Right forelimb (tissue), 1 donor: ENCODE results near the gene CA5A.
"Not testable (repeated sequence)": the region's sequence is repeated elsewhere in the genome, so short reads cannot be mapped to it uniquely, and the experiment has no call there.

Experiments used
- DNase-seq: peaks from one replicate; pipeline ENCODE4 v3.0.0-alpha.2; 2018

The CA5A gene

DNA sequence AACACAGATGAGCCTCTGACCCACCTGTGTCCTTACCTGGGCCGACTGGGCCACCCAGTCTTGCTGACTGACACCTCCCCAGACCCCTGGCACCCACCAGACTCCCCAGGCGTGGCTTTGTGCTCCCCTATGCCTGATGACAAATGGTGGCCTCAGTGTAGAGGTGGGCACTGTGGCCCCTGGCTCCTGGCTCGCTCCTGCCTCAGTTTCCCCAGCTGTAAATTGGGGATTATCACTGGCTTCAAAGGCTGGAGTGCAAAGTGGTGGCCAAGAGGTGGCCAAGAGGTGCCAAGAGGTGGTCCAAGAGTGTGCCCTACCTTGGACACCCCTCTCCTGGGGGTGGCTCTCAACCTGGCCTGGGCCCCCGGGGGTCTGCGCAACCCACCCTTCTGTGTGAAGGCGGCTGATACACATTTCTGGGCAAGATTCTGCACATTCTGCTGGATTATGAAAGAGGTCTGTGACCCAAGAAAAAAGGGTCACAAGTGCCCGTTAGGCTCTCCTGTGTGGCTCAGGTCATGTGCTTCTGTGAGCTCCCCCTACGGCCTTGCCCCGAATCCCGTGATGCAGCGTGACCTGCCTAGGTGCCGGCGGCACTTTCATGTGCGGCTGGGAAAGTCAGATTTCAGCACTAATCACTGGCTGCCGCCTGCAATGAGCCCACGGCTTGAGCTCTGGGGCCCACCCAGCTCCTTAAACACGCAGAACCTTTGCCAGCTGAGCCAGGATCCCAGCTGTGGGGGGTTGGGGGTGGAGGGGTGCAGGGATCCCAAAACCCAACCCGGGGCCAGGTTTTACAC lies 74.8 kb downstream of the CA5A start:
- not testable (repeated sequence) for DNase-seq

GRCh38 chr16:87860553-87861299 lies 75.6 kb downstream of the CA5A start:
- DNase-seq: no peak

- not testable (repeated sequence) for DNase-seq
These were observed 78.0 kb downstream of the CA5A start for GRCh38 chr16:87858151-87858993.

DNA sequence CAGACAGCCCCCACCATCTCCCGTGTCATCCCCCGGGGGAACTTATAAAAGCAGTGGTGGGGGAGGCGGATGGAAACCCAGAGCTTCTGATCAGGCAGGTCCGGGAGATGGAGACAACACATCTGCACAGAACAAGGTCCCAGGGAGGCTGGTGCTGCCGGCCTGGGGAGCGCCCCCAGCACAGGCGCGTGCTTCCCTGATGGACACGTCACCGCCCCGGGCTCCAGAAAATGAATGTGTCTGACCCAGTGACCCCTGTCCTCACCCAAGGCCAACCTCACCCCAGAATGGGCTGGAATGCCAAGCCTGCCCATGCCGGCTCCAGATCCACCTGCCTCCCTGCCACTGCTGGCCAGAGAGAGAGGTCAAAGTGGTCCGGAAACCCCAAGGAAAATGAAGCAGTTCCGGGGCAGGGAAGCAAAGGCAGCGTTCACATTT lies 79.5 kb downstream of the CA5A start:
- no peak for DNase-seq

- no peak for DNase-seq
These were observed 80.2 kb downstream of the CA5A start for GRCh38 chr16:87855852-87856715.

DNA sequence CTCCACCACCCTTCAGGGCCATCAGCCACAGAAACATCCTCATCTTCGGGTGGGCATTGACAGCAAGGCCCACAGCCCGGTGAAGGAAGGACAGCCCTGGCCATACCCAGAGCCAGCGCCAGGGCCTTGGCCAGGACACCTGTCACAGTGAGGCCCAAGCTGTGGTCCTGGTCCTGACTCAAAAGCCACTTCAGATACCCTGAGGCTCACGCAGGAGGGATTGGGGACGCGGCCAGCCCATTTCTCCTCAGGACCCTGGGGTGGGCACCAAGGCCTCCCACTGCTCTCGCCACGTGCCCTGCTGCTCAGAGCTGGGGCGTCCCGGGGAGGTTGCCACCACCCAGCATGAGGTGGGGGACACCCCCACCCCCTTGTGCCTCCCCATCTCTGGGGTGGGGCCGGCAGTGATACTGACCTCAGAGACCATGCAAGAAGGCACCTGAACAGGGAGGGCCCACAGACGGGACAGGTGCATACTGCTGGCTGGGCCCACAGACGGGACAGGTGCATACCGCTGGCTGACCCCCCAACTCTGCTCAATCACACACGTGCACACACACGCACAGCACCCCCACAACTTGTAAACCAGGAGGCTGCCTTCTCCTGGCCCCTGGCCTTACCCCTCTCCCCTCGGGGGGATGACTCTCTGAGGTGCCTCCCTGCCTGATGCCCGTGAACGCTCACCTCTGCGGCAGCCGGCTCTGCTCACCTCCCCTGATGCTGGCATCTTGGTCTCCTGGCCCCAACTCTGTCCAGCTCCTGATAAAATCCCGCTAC lies 81.2 kb downstream of the CA5A start:
- DNase-seq: no peak

DNA sequence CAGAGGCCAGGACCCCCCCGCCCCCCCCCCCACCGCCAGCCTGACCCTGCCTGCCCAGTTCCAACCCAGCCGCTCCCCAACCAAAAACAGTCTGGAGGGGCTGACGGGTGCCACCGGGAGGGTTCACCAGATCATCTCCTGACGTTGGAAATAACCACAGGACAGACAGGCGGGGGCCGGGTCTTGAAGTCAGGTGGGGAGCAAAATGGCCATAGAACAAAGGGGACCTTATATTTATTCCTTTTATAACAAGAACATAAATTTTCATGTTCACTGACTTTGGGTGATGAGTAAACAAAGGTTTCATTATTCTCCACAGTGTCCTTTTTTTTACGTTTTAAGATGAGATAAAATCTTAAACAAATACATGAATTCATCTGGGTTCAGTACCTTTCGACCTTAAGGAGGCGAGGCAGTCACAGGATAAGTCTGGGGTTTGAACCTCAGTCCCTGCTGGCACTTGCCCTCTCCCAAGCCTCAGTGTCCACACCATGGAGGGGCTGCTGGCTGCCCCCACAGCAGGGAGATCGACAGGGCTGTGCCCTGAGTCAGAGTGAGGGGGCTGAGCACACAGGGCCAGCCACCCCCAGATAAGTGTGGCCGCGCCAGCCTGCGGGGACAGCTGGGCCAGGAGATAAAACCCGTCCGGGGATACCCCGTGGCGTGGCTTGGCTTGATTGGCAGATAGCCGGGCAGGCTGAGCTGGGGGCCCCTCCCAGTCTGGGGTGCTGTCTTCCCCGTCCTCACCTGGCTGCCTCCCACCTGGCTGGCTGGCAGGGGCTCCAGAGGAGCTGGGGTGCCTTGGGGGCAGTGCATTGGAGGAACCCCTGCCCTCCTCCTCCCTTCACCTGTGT lies 82.0 kb downstream of the CA5A start:
- no peak for DNase-seq

DNA sequence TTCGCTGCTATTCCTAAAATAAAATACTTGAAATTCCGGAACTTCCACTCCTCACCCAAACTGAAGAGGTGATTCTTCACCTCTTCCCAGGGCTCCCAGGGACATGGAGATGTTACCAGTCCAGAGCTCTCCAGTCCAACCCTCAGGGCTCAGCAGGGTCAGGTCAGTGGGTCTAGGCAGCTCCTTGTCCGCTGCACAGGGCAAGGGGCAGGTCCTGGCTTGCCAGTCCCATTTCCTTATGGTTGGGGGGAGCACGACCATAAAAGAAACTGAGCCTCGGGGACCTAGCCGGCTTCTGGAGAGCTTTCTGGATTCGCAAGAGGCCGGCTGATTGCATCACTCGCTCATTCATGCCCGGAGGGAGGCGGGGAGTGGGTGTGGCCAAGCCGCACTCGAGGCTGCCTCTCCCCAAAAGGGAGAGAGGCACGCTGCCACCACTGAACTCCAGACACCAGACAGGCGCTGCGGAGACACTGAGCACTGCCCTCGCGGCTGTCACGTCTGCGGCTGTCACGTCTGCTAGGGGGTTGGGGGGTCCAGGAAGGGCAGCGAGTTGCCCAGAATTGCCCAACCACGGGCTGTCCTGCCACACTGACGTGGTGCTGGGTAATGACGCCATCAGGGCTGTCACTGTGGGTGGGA lies 82.8 kb downstream of the CA5A start:
- peak; percentile 90 for DNase-seq

GRCh38 chr16:87851601-87852000 lies 84.7 kb downstream of the CA5A start:
- no peak for DNase-seq

GRCh38 chr16:87851141-87851587 lies 85.2 kb downstream of the CA5A start:
- no peak for DNase-seq

DNA sequence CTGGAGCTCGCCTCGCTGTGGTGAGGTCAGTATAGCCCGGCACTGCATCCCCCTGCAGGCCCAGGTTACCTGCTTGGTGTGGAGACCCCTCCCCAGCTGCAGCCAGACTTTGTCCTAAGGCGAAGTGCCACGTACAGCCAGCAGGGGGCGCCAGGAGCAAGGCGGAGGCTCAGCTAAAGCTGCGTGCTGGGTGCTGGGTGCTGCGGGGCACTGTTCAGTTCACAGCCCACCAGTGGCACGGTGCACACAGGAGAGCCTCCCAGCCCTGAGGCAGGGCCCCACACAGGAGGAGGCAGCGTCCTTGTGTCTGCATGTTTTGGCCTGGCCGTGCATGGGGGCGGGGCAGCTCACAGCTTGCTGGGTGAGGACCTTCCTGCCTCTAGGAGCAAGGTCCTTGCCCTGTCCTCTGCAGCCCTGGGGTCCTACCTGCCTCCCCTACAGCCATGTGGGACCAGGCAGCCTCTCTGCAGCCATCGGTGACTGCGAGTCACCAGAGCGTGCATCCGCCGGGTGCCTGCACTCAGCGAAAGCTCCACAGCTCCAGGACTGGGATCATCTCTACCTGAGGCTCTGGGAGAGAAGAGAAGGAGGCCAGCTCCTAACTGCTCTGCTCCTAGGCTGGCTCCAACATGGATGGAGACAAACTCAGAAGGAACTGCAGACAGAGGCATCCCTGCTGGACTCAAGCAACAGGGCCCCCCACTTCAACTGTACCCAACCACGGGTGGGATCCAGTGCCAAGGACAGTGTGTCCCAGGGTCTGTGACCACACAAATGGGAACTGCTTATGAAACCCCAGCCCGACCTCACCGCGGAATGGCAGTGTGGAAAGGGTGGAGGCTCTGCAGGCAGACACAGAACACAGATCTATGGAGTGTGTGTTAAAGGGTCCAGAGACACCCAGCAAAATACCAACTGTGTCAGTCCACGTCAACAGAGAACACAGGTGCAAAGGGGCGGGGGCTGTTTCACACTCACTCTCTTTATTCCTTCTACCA lies 86.0 kb downstream of the CA5A start:
- DNase-seq: peak; percentile 79

DNA sequence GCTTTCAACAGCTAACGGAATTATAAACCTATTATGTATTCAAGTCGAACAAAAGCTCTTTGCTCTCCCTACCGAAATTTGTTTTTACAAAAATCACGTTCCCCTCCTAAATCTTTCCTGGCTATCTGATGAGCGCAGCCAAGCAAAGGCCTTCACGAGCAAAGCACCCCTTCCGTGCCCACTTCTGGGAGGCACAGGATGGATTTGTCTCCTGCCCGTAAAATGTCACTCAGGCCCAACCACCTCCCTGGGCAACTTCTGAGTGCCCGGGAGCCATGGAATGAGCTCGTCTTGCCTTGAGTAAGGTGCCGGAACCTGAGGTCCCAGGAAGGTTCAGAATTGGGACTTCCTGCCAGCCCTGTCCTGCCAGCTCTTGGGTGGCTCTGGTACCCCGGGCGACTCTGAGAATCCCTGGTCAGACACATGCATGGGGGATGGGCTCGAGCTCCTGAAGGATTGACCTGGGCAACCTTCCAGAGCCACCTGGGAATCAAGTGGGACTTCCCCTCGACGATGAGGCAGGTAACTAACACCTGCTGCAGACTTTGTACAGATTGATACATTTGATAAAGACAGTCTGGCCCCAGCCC lies 86.8 kb downstream of the CA5A start:
- DNase-seq: no peak

DNA sequence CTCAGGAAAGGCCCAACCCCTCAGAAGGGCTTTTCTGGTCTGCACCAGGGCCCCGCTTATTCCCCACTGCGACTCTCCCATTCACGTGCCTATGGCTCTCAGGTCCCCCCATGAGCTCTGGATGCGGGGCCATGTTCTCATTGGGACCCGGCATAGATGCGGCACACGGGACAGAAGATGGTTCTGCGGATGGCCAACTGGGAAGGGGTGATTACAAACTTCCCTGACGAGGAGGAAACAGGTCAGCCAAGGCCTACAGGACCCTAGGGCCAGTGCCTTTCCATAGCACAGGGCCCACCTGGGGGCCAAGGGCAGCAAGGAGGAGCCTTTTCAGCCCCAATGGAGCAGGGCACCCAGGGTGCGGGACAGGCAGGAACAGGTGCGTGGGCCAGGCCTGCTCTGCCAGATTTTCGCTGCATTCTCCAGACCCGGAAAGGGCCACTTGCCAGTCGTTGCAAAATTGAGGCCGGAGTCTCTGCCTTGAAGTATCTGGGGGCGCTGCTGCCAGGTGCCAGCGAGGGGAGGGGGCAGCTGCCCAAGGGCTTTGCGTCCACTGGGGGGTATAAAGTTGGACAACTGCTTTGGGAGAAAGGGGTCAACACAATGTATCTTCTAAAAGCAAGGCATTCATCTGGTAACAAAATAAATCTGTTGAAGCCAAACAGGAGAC lies 87.5 kb downstream of the CA5A start:
- DNase-seq: no peak

DNA sequence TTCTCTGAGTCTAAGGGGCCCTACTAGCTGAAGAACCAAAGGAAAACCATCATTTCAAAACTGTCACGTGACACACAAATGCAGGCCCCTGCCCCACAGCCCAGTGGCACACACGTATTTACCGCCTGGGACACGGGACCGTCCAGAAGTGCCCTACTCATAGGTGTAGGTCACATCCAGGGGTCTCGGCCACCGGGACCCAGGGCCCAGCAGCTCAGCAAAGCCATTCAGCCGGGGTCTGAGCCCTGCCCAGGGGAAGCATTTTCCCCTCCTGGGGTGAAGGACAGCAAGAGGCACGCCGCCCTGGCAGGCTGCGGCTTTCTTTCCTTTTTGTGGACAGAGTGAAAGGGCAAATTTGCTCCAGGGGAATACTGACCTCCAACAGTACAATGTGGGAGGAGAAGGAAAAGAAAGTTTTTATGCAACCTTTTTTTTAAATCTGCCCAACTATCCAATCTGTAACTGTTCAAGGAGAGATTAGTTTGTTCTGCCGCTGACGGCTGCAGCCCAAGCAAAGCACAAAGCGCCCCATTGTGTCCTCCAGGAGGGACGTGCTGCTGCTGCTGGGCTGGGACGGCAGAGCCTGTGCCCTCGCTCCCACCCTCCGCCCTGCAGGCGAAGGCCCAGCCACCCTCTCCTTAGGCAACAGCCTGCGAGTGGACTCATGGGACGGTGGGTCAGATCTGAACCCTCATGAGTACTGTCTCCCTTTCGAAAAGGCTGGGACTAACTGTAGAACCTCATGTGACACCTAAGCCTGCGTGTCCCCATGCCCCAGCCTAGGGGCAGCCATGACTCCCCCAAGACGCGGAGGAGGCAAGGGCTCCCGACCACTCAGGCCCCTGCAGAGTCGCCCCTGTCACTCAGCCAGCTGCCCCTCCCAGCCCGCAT lies 88.3 kb downstream of the CA5A start:
- no peak for DNase-seq

- no peak for DNase-seq
These were observed 88.9 kb downstream of the CA5A start for GRCh38 chr16:87847467-87847784.

GRCh38 chr16:87846705-87847466 lies 89.4 kb downstream of the CA5A start:
- no peak for DNase-seq
